Measurements from ENCODE around the gene INTS7.

The INTS7 gene

GRCh38 chr1:211947396-211948295 lies 87.7 kb downstream of the INTS7 start:
- TF ChIP-seq TAF1 (IDR thresholded peaks at IDR 0.05; ENCODE audit: borderline replicate concordance, insufficient read depth, low read length) = no peak
- TF ChIP-seq POLR2AphosphoS5 (IDR thresholded peaks at IDR 0.05; ENCODE audit: low read depth, low read length) = no peak
- no peak for TF ChIP-seq SIN3A (IDR thresholded peaks at IDR 0.05; ENCODE audit: borderline replicate concordance, insufficient read depth, low read length)
- TF ChIP-seq FOXP2 (optimal IDR thresholded peaks at IDR 0.05; ENCODE audit: borderline replicate concordance, extremely low read depth, extremely low read length, insufficient read depth) = no peak
- TF ChIP-seq REST (IDR thresholded peaks at IDR 0.05; ENCODE audit: insufficient read depth in 1 of 2, low read depth in 2 of 2, low read length in 2 of 2) = no peak

GRCh38 chr1:211944733-211945500 lies 90.4 kb downstream of the INTS7 start:
- TF ChIP-seq REST (IDR thresholded peaks at IDR 0.05; ENCODE audit: insufficient read depth in 1 of 2, low read depth in 2 of 2, low read length in 2 of 2) (no peak), POLR2AphosphoS5 (IDR thresholded peaks at IDR 0.05; ENCODE audit: low read depth, low read length) (no peak), TAF1 (IDR thresholded peaks at IDR 0.05; ENCODE audit: borderline replicate concordance, insufficient read depth, low read length) (no peak), FOXP2 (optimal IDR thresholded peaks at IDR 0.05; ENCODE audit: borderline replicate concordance, extremely low read depth, extremely low read length, insufficient read depth) (no peak), SIN3A (IDR thresholded peaks at IDR 0.05; ENCODE audit: borderline replicate concordance, insufficient read depth, low read length) (no peak)

GRCh38 chr1:211942583-211942982 lies 92.8 kb downstream of the INTS7 start:
- TF ChIP-seq SIN3A (IDR thresholded peaks at IDR 0.05; ENCODE audit: borderline replicate concordance, insufficient read depth, low read length) (no peak), TAF1 (IDR thresholded peaks at IDR 0.05; ENCODE audit: borderline replicate concordance, insufficient read depth, low read length) (no peak), POLR2AphosphoS5 (IDR thresholded peaks at IDR 0.05; ENCODE audit: low read depth, low read length) (no peak), FOXP2 (optimal IDR thresholded peaks at IDR 0.05; ENCODE audit: borderline replicate concordance, extremely low read depth, extremely low read length, insufficient read depth) (no peak), REST (IDR thresholded peaks at IDR 0.05; ENCODE audit: insufficient read depth in 1 of 2, low read depth in 2 of 2, low read length in 2 of 2) (no peak)

DNA sequence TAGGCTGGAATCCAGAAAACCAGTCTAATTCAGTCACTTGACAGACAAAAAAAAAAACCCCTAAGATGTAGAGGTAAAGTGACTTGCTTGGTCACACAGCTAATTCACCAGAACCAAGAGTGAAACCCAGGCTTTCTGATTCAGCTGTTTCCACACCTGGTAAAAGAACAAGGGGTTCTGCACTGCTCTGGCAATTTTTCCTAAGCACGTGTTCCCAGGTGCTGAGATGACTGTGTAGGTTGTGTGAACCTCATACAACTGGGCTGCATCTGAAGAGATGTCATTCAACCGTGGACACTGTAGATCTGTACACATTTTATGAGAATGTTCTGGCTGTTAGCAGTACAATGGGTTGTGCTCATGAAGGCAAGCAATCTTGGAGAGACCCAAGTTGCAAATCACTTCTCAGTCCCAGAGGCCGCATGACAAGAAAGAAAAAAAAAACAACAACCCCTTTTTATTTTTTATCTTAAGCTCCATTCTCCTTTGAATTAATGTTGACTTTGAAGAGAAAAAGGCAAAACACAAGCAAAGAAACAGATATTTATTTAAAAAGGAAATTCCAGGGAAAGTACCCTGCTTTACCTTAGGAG lies 95.4 kb downstream of the INTS7 start:
- TF ChIP-seq REST (IDR thresholded peaks at IDR 0.05; ENCODE audit: insufficient read depth in 1 of 2, low read depth in 2 of 2, low read length in 2 of 2) = no peak
- TF ChIP-seq POLR2AphosphoS5 (IDR thresholded peaks at IDR 0.05; ENCODE audit: low read depth, low read length) = no peak
- TF ChIP-seq TAF1 (IDR thresholded peaks at IDR 0.05; ENCODE audit: borderline replicate concordance, insufficient read depth, low read length) = no peak
- no peak for TF ChIP-seq SIN3A (IDR thresholded peaks at IDR 0.05; ENCODE audit: borderline replicate concordance, insufficient read depth, low read length)
- no peak for TF ChIP-seq FOXP2 (optimal IDR thresholded peaks at IDR 0.05; ENCODE audit: borderline replicate concordance, extremely low read depth, extremely low read length, insufficient read depth)
